H1 (cell line): ENCODE data around the gene ZDHHC24. TPM values are rescaled to one million over a fixed set of nuclear protein-coding genes. Genes with fewer than 3 reads are reported as not detected.

ENCODE experiments used
- CTCF ChIA-PET: fragments of 300-600 bp; sonication (Branson Sonifier 250); formaldehyde crosslinking; loops from one replicate; lab custom pipeline; 2021; ENCODE audit not compliant: partially characterized antibody; lab: Charles Lee
- POLR2A ChIA-PET: fragments of 300-600 bp; sonication (Branson Sonifier 250); formaldehyde crosslinking; loops from one replicate; lab custom pipeline; 2021; ENCODE audit warnings: inconsistent platforms; ENCODE audit not compliant: partially characterized antibody; lab: Charles Lee
- DNase-seq, 2 experiments: peaks; one replicate each; pipeline versions ENCODE4 v3.0.0 to v3.0.0-alpha.2; 2010 to 2022; ENCODE audit warnings: low spot score in 2 of 2, low read depth in 1 of 2, mixed read lengths in 1 of 2
- FAIRE-seq: peaks from 2 replicates; lab custom pipeline; 2011; peaks lifted over from hg19 to GRCh38; lab: Jason Lieb, UNC
- H2AFZ ChIP-seq: 2 replicates; pipeline ENCODE4 v1.8.1; 2012; ENCODE audit warnings: low read length, inconsistent platforms
- H2AK5ac ChIP-seq: 2 replicates; pipeline ENCODE4 v1.6.1; 2013; ENCODE audit warnings: low read depth, low read length
- H2BK120ac ChIP-seq: replicated peaks from 2 replicates; pipeline ENCODE3; 2013; ENCODE audit warnings: low read depth, low read length, inconsistent platforms
- H2BK12ac ChIP-seq: 2 replicates; pipeline ENCODE4 v1.6.1; 2013; ENCODE audit warnings: low read depth, low read length
- H2BK15ac ChIP-seq: 2 replicates; pipeline ENCODE4 v1.6.1; 2013; ENCODE audit warnings: low read length
- H2BK20ac ChIP-seq: 2 replicates; pipeline ENCODE4 v1.6.1; 2013; ENCODE audit warnings: low read length
- H2BK5ac ChIP-seq: 2 replicates; pipeline ENCODE4 v1.6.1; 2013; ENCODE audit warnings: low read depth, low read length
- H3K14ac ChIP-seq: 2 replicates; pipeline ENCODE4 v1.6.1; 2013; ENCODE audit warnings: inconsistent platforms; ENCODE audit not compliant: insufficient read length
- H3K18ac ChIP-seq: 2 replicates; pipeline ENCODE4 v1.6.1; 2013; ENCODE audit warnings: low read length; ENCODE audit errors: extremely low read depth
- H3K23ac ChIP-seq: 2 replicates; pipeline ENCODE4 v1.6.1; 2013; ENCODE audit warnings: inconsistent platforms; ENCODE audit not compliant: insufficient read length
- H3K23me2 ChIP-seq: 2 replicates; pipeline ENCODE4 v1.6.1; 2013; ENCODE audit warnings: low read depth, low read length
- H3K27ac ChIP-seq: 2 replicates; pipeline ENCODE4 v1.6.1; 2011; ENCODE audit warnings: low read depth, low read length, inconsistent platforms
- H3K27me3 ChIP-seq, 4 experiments: replicated peaks in 1 of 4; 1 replicate in 1 of 4; 2 replicates in 3 of 4; pipeline versions ENCODE4 v1.6.1 to v1.8.1; 2011 to 2013; ENCODE audit warnings: low read length in 3 of 4, mild to moderate bottlenecking in 3 of 4, inconsistent platforms in 2 of 4, mixed read lengths in 2 of 4, moderate library complexity in 1 of 4; ENCODE audit not compliant: control insufficient read depth in 3 of 4, insufficient read depth in 3 of 4; ENCODE audit errors: extremely low read depth in 1 of 4
- H3K36me3 ChIP-seq, 4 experiments: 2 replicates each; pipeline versions ENCODE4 v1.6.1 to v1.8.1; 2011 to 2013; ENCODE audit warnings: mild to moderate bottlenecking in 4 of 4, low read length in 3 of 4, moderate library complexity in 2 of 4, control low read depth in 1 of 4, inconsistent platforms in 1 of 4; ENCODE audit not compliant: insufficient read depth in 4 of 4, control insufficient read depth in 2 of 4
- H3K4ac ChIP-seq: replicated peaks from 2 replicates; pipeline ENCODE3; 2013; ENCODE audit warnings: low read length, low read depth, mixed read lengths, inconsistent platforms; ENCODE audit not compliant: insufficient read length
- H3K4me1 ChIP-seq, 4 experiments: replicated peaks in 1 of 4; 1 replicate in 1 of 4; 2 replicates in 3 of 4; pipeline versions ENCODE4 v1.6.1 to v1.8.1; 2011 to 2013; ENCODE audit warnings: low read length in 3 of 4, inconsistent platforms in 2 of 4, mixed read lengths in 1 of 4; ENCODE audit not compliant: insufficient read depth in 4 of 4, control insufficient read depth in 3 of 4
- H3K4me2 ChIP-seq, 2 experiments: 2 replicates each; pipeline versions ENCODE4 v1.6.1 to v1.8.1; 2011 to 2013; ENCODE audit warnings: low read depth in 2 of 2, low read length in 2 of 2, control low read depth in 1 of 2, inconsistent platforms in 1 of 2, mild to moderate bottlenecking in 1 of 2; ENCODE audit not compliant: insufficient read depth in 1 of 2
- H3K4me3 ChIP-seq, 4 experiments: fragments of 200-600, 300-600 bp in 1 of 4; sonication (generic), shearing (Covaris generic), sonication (Bioruptor Twin) in 1 of 4; 2 replicates each; pipeline versions ENCODE4 v1.5.1 to v1.8.1; 2011 to 2016; ENCODE audit warnings: low read length in 4 of 4, low read depth in 3 of 4, control low read depth in 2 of 4, inconsistent platforms in 2 of 4, mild to moderate bottlenecking in 2 of 4, mixed read lengths in 1 of 4, moderate library complexity in 1 of 4; ENCODE audit not compliant: insufficient read depth in 2 of 4; ENCODE audit errors: extremely low read depth in 1 of 4
- H3K56ac ChIP-seq: replicated peaks from 2 replicates; pipeline ENCODE3; 2013; ENCODE audit warnings: low read depth, mild to moderate bottlenecking, mixed read lengths, low read length, inconsistent platforms; ENCODE audit not compliant: insufficient read length
- H3K79me1 ChIP-seq: 2 replicates; pipeline ENCODE4 v1.6.1; 2013; ENCODE audit warnings: low read depth, low read length, control low read depth
- H3K79me2 ChIP-seq, 2 experiments: 2 replicates each; pipeline versions ENCODE4 v1.6.1 to v1.8.1; 2012 to 2013; ENCODE audit warnings: low read length in 2 of 2, mild to moderate bottlenecking in 2 of 2, inconsistent platforms in 1 of 2; ENCODE audit not compliant: insufficient read depth in 2 of 2, control insufficient read depth in 1 of 2
- H3K9ac ChIP-seq, 4 experiments: replicated peaks in 1 of 4; 1 replicate in 1 of 4; 2 replicates in 3 of 4; pipeline versions ENCODE4 v1.6.1 to v1.8.1; 2011 to 2013; ENCODE audit warnings: low read depth in 3 of 4, low read length in 3 of 4, control low read depth in 2 of 4, mild to moderate bottlenecking in 2 of 4, moderate library complexity in 2 of 4, inconsistent platforms in 1 of 4; ENCODE audit errors: extremely low read depth in 1 of 4
- H3K9me3 ChIP-seq, 2 experiments: 2 replicates each; pipeline versions ENCODE4 v1.6.1 to v1.8.1; 2012 to 2013; ENCODE audit warnings: mild to moderate bottlenecking in 2 of 2, moderate library complexity in 2 of 2, control low read depth in 1 of 2, inconsistent platforms in 1 of 2, low read depth in 1 of 2, low read length in 1 of 2, mixed read lengths in 1 of 2; ENCODE audit not compliant: insufficient read depth in 2 of 2
- H4K20me1 ChIP-seq, 2 experiments: replicated peaks in 1 of 2; 2 replicates each; pipeline versions ENCODE3 to v1.8.1; 2011 to 2013; ENCODE audit warnings: inconsistent platforms in 2 of 2, low read length in 2 of 2, mild to moderate bottlenecking in 1 of 2; ENCODE audit not compliant: insufficient read depth in 2 of 2, control insufficient read depth in 1 of 2
- H4K5ac ChIP-seq: 2 replicates; pipeline ENCODE4 v1.6.1; 2013; ENCODE audit warnings: low read length, low read depth, mixed read lengths, inconsistent platforms; ENCODE audit not compliant: insufficient read length
- H4K8ac ChIP-seq: 2 replicates; pipeline ENCODE4 v1.8.0; 2013; ENCODE audit warnings: mild to moderate bottlenecking, moderate library complexity, low read length, inconsistent platforms; ENCODE audit not compliant: insufficient read depth; ENCODE audit errors: extremely low read depth
- H4K91ac ChIP-seq: replicated peaks from 2 replicates; pipeline ENCODE3; 2013; ENCODE audit warnings: low read length, mixed read lengths, inconsistent platforms; ENCODE audit not compliant: insufficient read length
- KDM5A ChIP-seq: fragments of 200-600 bp; IDR thresholded peaks from 2 replicates; pipeline ENCODE4 v1.7.1; 2012; ENCODE audit warnings: mild to moderate bottlenecking, low read length, inconsistent platforms, mixed read lengths
- RBBP5 ChIP-seq: IDR thresholded peaks from 2 replicates; pipeline ENCODE4 v1.7.1; 2012; ENCODE audit warnings: low read depth, mild to moderate bottlenecking, inconsistent platforms, low read length, moderate library complexity, borderline replicate concordance
- WGBS, 2 experiments: shearing (Covaris generic) in 1 of 2; methylation state at CpG; one replicate each; pipeline versions ENCODE4 v1.1.6 to v1.1.7; 2013 to 2015; ENCODE audit warnings: low lambda C conversion rate in 2 of 2, mixed read lengths in 2 of 2, inconsistent platforms in 1 of 2, low coverage in 1 of 2, missing lambda C conversion rate in 1 of 2; ENCODE audit not compliant: insufficient replicate concordance in 2 of 2, insufficient coverage in 1 of 2, insufficient read length in 1 of 2; ENCODE audit errors: extremely low coverage in 1 of 2, missing lambda C conversion rate in 1 of 2; 5-methylcytosine and 5-hydroxymethylcytosine counted together
- polyA plus RNA-seq, 7 experiments: library from polyadenylated mRNA; depleted of rRNA in 3 of 7; stranded (reverse) in 5 of 7; unstranded in 2 of 7; fragments of >200 nt in 5 of 7; fragments of 200-250 nt in 2 of 7; gene quantifications; 1 replicate in 5 of 7; 2 replicates in 1 of 7; 4 replicates in 1 of 7; pipeline versions ENCODE4 v1.2.1 to v1.2.3, GENCODE V29; 2011 to 2013; ENCODE audit warnings: missing spikeins in 2 of 7, mixed read lengths in 2 of 7
- total RNA-seq: library from RNA; stranded (reverse); fragmentation: NEBNext Ultra II Directional; extraction: Animal tissue kit (Norgen Biotek cat#: 25700); gene quantifications from 2 replicates; pipeline ENCODE4 v1.2.1, GENCODE V29; 2021

ZDHHC24 gene
- total and polyA plus RNA-seq, 2 of the 8 experiments (the other 6 are each of a cell fraction or from before 2014, with no cell fraction given), result 8.4 to 9.7 TPM

DNA sequence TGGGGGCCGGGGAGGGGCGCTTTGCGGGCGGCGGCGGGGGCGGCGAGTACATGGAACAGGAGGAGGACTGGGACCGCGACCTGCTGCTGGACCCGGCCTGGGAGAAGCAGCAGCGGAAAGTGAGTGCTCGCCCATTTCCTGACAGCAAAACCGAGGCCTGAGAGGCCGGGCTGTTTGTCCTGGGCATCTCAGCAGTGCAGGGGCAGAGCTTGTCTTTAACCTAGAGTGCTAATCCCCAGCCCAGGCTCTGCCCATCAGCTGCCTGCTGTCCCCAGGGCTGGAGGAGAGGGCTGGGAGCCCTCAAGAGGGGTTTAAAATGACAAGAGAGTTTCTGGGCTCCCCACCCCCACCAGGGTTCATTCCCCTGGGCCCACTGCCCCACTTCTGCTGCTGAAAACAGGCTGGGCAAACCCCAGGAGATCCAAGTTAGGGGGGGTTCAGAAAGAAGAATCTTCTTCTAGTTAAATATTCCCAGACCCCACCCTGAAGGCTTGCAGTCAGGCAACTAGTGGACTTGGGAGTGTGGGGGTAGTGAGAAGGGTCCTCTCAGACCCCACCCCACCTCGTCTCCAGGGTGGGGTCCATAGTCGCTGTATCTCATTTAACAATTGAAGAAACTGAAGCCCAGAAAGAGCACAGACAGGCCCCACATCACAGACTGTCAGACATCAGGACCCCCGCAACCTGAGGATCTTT, 1.3 kb upstream of the ZDHHC24 start:
- Histone ChIP-seq H4K5ac (no peak overlapping the region), H4K20me1 (peaks cover 0 to 2% of the 10 kb centered on the region in 2 experiments), H3K9ac (peak overlapping the region in 1 of 4 experiments; percentile 13; a peak in 3 of 7 replicates), H3K4me2 (peak overlapping the region; percentile 50 to 72), H3K56ac (peak overlapping the region; percentile 21), H3K27ac (no peak overlapping the region), H2BK20ac (no peak overlapping the region), H3K18ac (peak overlapping the region; percentile 57), H3K79me1 (peaks cover 5% of the 10 kb centered on the region; the same call in 1 of the 2 replicates), H3K9me3 (no peaks in the 10 kb centered on the region), H2BK120ac (no peak overlapping the region), H3K23ac (no peak overlapping the region), H2AFZ (no peak overlapping the region), H2BK12ac (no peak overlapping the region), H3K4me3 (peak overlapping the region; percentile 71 to 84 (median 79)), H2AK5ac (no peak overlapping the region), H2BK15ac (no peak overlapping the region), H3K27me3 (no peaks in the 10 kb centered on the region), H4K8ac (peak overlapping the region; percentile 9; the same call in 1 of the 2 replicates), H4K91ac (peak overlapping the region; percentile 38), H3K4ac (peak overlapping the region; percentile 22), H3K4me1 (peaks cover 0 to 17% (median 11%) of the 10 kb centered on the region in 4 experiments; a peak in 6 of 7 replicates), H3K79me2 (no peaks in the 10 kb centered on the region; a peak in 1 of 4 replicates), H3K36me3 (0 out of 8 replicates have a peak, but pooled peaks cover 0 to 4% (median 0%) of the 10 kb centered on the region in 4 experiments), H2BK5ac (no peak overlapping the region), H3K23me2 (peaks cover 3% of the 10 kb centered on the region; the same call in 1 of the 2 replicates), H3K14ac (no peak overlapping the region)
- TF ChIP-seq RBBP5, result 0 out of 2 replicates have a peak, but pooled peaks have one; percentile 15
- TF ChIP-seq KDM5A, result no peak
- ChIA-PET POLR2A (interaction anchor here (0.8 to 7.9 kb wide), 18 partner anchors 9 to 297 kb away, joined by 3 to 54 read pairs (median 7); partner anchors contain the start of genes CTSF, DPP3, NPAS4 and RBM14), CTCF (interaction anchor here (0.7 to 2.4 kb wide), 6 partner anchors 15 to 115 kb away, joined by 3 to 6 read pairs (median 4); no protein-coding TSS in a partner anchor)
- WGBS, 2 experiments, result 19% methylated on average over 4 of the region's 18 CpGs; no CpG with 5 or more reads in 1 of the 2 experiments
- FAIRE-seq (no peak), DNase-seq (peak in 1 of 2 experiments; percentile 75)
